Keratinocyte (primary cell): Measurements from ENCODE around the gene PYDC1.

Experiments
- CTCF ChIP-seq, 3 experiments: IDR thresholded peaks in 1 of 3; conservative IDR thresholded peaks in 1 of 3; optimal IDR thresholded peaks in 1 of 3; 2 replicates in 2 of 3; 3 replicates in 1 of 3; pipeline versions ENCODE3 to v1.5.1; 2011; ENCODE audit warnings: low read length in 3 of 3, mild to moderate bottlenecking in 3 of 3, moderate library complexity in 2 of 3, control low read depth in 1 of 3, inconsistent platforms in 1 of 3; ENCODE audit not compliant: insufficient read depth in 2 of 3; ENCODE audit errors: extremely low read depth in 1 of 3
- EZH2 ChIP-seq: IDR thresholded peaks from one replicate; pipeline ENCODE4 v1.6.1; 2012; ENCODE audit warnings: inconsistent platforms, mild to moderate bottlenecking, low read length, moderate library complexity

- TF ChIP-seq CTCF (optimal IDR thresholded peaks at IDR 0.05 in 1 of 3, IDR thresholded peaks at IDR 0.05 in 1 of 3, conservative IDR thresholded peaks at IDR 0.05 in 1 of 3; ENCODE audit: extremely low read depth in 1 of 3, insufficient read depth in 2 of 3, low read length in 3 of 3) (no peak), EZH2 (no peak)
Measured at GRCh38 chr16:31213342-31213741, 3.6 kb downstream of the PYDC1 start.
